Small intestine (tissue), 7 donors: ENCODE results near the gene HNRNPH1. TPM values are rescaled to one million over a fixed set of nuclear protein-coding genes. Genes with fewer than 3 reads are reported as not detected.
"Not testable (repeated sequence)": the region's sequence is repeated elsewhere in the genome, so short reads cannot be mapped to it uniquely, and the experiment has no call there.

ENCODE experiments used
- DNase-seq, 2 donors: peaks; one replicate each; pipeline versions ENCODE4 v3.0.0 to v3.0.0-alpha.2; 2013
- FAIRE-seq: peaks from 2 replicates; lab custom pipeline; 2012; peaks lifted over from hg19 to GRCh38; lab: Jason Lieb, UNC
- H3K27ac ChIP-seq, 3 donors: one replicate each; pipeline ENCODE4 v1.5.1; 2013; ENCODE audit warnings: low read length in 2 of 3, mild to moderate bottlenecking in 2 of 3, control low read depth in 1 of 3, inconsistent platforms in 1 of 3, low read depth in 1 of 3, moderate library complexity in 1 of 3
- H3K27me3 ChIP-seq, 3 donors: one replicate each; pipeline ENCODE4 v1.6.1; 2013; ENCODE audit warnings: low read length in 3 of 3, inconsistent platforms in 1 of 3; ENCODE audit not compliant: control insufficient read depth in 3 of 3, insufficient read depth in 3 of 3
- H3K36me3 ChIP-seq, 3 donors: one replicate each; pipeline ENCODE4 v1.6.1; 2013; ENCODE audit warnings: low read length in 3 of 3, inconsistent platforms in 1 of 3, low read depth in 1 of 3, mild to moderate bottlenecking in 1 of 3, moderate library complexity in 1 of 3; ENCODE audit not compliant: control insufficient read depth in 3 of 3, insufficient read depth in 2 of 3
- H3K4me1 ChIP-seq, 3 donors: one replicate each; pipeline ENCODE4 v1.6.1; 2013; ENCODE audit warnings: low read length in 2 of 3, inconsistent platforms in 1 of 3, low read depth in 1 of 3, mild to moderate bottlenecking in 1 of 3, moderate library complexity in 1 of 3; ENCODE audit not compliant: control insufficient read depth in 3 of 3, insufficient read depth in 2 of 3
- H3K4me3 ChIP-seq, 3 donors: one replicate each; pipeline ENCODE4 v1.5.1; 2013; ENCODE audit warnings: low read length in 3 of 3, control low read depth in 1 of 3, inconsistent platforms in 1 of 3, low read depth in 1 of 3, mild to moderate bottlenecking in 1 of 3, moderate library complexity in 1 of 3
- H3K9me3 ChIP-seq, 2 donors: one replicate each; pipeline ENCODE4 v1.6.1; 2013; ENCODE audit warnings: low read depth in 1 of 2, low read length in 1 of 2; ENCODE audit not compliant: control insufficient read depth in 2 of 2, insufficient read depth in 1 of 2
- WGBS, 3 donors: extraction: QIAGEN DNeasy Blood & Tissue Kit; methylation state at CpG; one replicate each; pipeline ENCODE4 v1.1.7; 2013; 5-methylcytosine and 5-hydroxymethylcytosine counted together
- polyA plus RNA-seq, 4 donors: library from polyadenylated mRNA; stranded (reverse) in 3 of 4; unstranded in 1 of 4; fragments of 200-250 nt in 3 of 4; fragments of 120-200 nt in 1 of 4; gene quantifications; one replicate each; pipeline versions ENCODE4 v1.2.1 to v1.2.3, GENCODE V29; 2013
- donor health status: healthy with polysubstance abuse.
- donor health status: control.
- donor health status: control.
- donor health status: Bipolar disorder and iron deficiency.
- donor health status: healthy.

Gene HNRNPH1
- polyA plus RNA-seq, 4 donors = 97.5 to 964 (median 183) TPM

DNA sequence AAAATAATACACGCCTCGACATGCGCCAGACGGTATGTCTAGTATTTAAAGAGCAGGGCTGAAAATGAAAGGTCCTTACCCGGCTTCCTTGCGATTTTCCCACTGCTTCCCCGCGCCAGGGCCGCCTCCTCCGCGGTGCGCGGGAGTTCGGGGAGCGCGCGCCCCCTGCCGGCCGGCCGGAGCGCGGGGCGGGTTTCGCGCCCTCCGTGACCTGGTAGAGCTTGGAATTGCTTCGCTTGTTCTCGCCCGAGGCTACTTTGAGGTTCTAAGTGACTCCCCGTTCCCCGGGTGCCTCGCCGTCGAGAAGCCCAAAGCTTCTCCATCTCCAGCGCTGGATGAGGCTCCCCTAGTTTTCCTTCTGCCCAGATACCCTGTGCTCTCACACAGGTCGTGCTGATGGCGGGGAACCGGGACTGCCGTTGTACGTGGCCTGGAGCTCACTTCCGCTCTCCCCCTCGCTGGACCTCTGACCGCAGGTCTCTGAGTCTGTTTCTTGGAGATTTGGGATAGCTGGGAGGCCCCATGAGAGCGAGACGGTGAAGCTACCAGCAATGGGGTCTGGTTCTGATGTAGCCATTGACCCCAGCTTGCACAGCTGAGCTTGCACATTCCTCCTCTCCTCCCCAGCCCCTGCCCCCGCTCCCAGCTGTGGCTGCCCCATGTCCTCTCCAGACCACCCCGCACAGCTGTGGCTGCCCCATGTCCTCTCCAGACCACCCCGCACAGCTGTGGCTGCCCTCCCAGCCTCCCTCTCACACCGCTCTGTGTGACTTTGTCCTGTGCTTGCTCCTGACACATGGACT lies 11.1 kb upstream of the HNRNPH1 start:
- not testable (repeated sequence) for H3K9me3 ChIP-seq, H3K27ac ChIP-seq, H3K27me3 ChIP-seq, DNase-seq, H3K36me3 ChIP-seq, H3K4me1 ChIP-seq, FAIRE-seq, H3K4me3 ChIP-seq
- 0 to 4% (median 3%) methylated on average over 5 to 9 of the region's 49 CpGs for WGBS, 3 donors

DNA sequence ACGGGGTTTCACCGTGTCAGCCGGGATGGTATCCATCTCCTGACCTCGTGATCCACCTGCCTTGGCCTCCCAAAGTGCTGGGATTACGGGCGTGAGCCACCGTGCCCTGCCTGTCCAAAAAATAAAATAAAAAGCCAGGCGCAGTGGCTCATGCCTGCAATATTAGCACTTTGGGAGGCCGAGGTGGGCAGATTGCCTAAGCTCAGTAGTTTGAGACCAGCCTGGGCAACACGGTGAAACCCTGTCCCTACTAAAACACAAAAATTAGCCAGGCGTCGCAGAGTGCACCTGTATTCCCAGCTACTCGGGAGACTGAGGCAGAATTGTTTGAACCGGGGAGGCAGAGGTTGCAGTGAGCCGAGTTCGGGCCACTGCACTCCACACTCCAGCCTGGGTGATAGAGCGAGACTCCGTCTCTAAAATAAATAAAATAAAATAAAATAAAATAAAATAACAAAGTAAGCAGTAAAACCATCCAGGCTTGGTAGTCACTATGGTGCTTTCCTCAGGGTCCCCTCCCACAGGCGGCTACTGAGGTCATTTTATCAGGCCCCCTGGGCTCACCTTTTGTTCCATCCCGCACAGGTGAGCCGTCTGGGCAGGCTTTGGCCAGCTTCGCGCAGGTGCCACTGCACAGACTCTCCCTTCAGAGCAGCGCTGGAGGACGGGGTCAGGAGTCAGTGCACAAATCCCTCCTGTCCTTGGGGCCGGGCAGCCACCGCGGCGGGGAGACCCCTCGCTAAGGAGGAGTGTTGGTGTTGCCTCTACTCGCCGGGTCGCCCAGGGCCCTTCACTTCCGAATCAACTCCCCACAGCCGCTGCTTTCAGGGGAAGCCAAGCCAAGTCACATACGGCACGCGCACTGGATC lies 10.3 kb upstream of the HNRNPH1 start:
- H3K36me3 ChIP-seq, H3K9me3 ChIP-seq, H3K27ac ChIP-seq, H3K27me3 ChIP-seq, FAIRE-seq, H3K4me1 ChIP-seq: not testable (repeated sequence)
- 16 to 63% (median 34%) methylated on average over 19 of the region's 38 CpGs for WGBS, 3 donors
- peak in 1 of 2 donors; percentile 7 for DNase-seq
- H3K4me3 ChIP-seq = peak overlapping the region in 2 of 3 donors; percentile 39 to 50

DNA sequence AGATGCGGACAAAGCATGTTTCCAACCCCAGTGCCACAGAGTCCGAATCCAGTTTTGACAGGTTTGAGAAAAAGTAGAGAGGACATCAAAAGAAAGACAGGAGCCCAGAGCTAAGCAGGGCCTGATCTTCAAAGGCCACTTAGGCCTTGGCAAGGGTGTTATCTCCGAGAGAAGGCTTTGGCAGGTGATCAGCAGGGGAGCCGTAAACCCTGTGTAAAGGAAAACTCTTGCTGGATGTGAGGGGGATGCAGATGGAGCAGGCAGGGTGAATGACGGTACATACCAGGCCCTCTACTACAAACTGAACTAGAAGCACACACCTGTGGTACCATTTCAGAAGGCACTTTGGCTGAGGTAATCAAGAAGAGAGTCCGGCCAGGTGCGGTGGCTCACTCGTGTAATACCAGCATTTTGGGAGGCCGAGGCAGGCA lies 1.4 kb upstream of the HNRNPH1 start:
- DNase-seq = peak in 1 of 2 donors; percentile 32
- Histone ChIP-seq H3K36me3 (peaks cover 7 to 10% (median 9%) of the 10 kb centered on the region in 3 donors), H3K4me3 (peak overlapping the region in 1 of 3 donors; percentile 100), H3K27ac (peak overlapping the region in 2 of 3 donors; percentile 97 to 98), H3K4me1 (peaks cover 0 to 16% (median 3%) of the 10 kb centered on the region in 3 donors), H3K27me3 (no peaks in the 10 kb centered on the region), H3K9me3 (no peaks in the 10 kb centered on the region)
- no peak for FAIRE-seq
- WGBS, 3 donors = 60 to 79% (median 67%) methylated on average over 9 of the region's 9 CpGs

- Histone ChIP-seq H3K4me3 (peak overlapping the region; percentile 55 to 100 (median 72)), H3K27ac (peak overlapping the region; percentile 95 to 98 (median 97)), H3K4me1 (peaks cover 0 to 18% (median 3%) of the 10 kb centered on the region in 3 donors), H3K27me3 (no peaks in the 10 kb centered on the region), H3K36me3 (peaks cover 7 to 12% (median 10%) of the 10 kb centered on the region in 3 donors), H3K9me3 (no peaks in the 10 kb centered on the region)
- DNase-seq (no peak), FAIRE-seq (no peak)
- WGBS, 3 donors = 7 to 12% (median 10%) methylated on average over 65 to 68 of the region's 68 CpGs
These were observed 653 bp upstream of the HNRNPH1 start for GRCh38 chr5:179623906-179624741.

GRCh38 chr5:179621551-179622214 lies 1.8 kb downstream of the HNRNPH1 start:
- Histone ChIP-seq H3K27me3 (no peaks in the 10 kb centered on the region), H3K4me3 (peak overlapping the region; percentile 52 to 100 (median 80)), H3K9me3 (no peaks in the 10 kb centered on the region), H3K36me3 (peaks cover 18 to 24% (median 21%) of the 10 kb centered on the region in 3 donors), H3K4me1 (peaks cover 0 to 22% (median 3%) of the 10 kb centered on the region in 3 donors), H3K27ac (peak overlapping the region; percentile 41 to 54 (median 52))
- DNase-seq (no peak), FAIRE-seq (no peak)
- 1 to 3% (median 2%) methylated on average over 11 of the region's 11 CpGs for WGBS, 3 donors

DNA sequence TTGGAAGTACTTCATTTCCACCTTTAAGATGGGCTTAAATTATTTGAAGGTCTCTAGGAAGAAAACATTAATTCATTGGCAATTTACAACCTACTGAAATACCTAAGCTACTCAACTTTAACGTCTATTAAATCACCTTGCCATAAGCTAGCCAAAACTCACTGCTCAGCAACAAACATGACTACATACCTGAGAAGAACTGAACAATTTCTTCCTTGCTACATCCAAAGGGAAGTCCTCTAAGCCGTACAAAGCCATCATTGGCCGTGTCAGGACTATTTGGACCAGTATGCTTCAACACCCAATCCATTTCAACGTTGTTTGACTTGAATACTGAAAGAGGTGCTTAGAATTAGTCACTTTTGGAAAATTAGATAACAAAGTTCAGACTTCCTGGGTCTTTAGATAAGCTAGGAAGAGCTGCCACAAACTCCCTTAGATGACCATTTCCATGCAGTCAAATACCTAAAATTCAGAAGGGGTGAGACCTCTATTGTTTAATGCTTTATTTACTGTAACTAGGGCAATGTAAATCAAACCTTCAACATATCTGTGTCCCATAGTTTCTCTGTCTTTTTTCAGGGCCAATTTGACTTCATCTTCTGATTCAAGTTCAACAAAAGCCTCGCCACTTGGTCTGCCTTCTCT lies 2.6 kb downstream of the HNRNPH1 start:
- Histone ChIP-seq H3K36me3 (peaks cover 21 to 30% (median 25%) of the 10 kb centered on the region in 3 donors), H3K4me3 (peak overlapping the region in 2 of 3 donors; percentile 80 to 100), H3K4me1 (peaks cover 0 to 22% (median 3%) of the 10 kb centered on the region in 3 donors), H3K9me3 (no peaks in the 10 kb centered on the region), H3K27ac (peak overlapping the region in 1 of 3 donors; percentile 8), H3K27me3 (no peaks in the 10 kb centered on the region)
- DNase-seq (no peak), FAIRE-seq (no peak)
- WGBS, 3 donors = 0 to 6% (median 4%) methylated on average over 5 of the region's 5 CpGs

DNA sequence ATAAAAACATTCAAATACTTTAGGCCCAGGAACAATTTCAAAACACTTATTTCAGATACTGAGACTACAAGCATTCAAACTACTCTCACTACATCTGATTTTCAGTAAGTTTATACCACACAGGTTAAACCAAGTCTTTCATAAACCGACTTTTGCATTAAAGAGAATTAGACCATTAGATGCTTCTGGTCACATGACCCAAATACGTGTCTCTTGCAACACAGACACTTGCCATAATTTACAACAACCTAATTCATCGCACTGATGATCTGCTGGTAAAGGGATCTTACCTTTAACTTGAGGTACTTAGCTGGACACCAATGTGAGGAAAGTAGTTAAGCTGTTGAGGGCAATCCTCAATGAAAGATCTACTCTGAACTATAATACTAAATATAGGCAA lies 3.2 kb downstream of the HNRNPH1 start:
- Histone ChIP-seq H3K4me1 (peaks cover 0 to 22% (median 3%) of the 10 kb centered on the region in 3 donors), H3K36me3 (peaks cover 23 to 32% (median 26%) of the 10 kb centered on the region in 3 donors), H3K27me3 (no peaks in the 10 kb centered on the region), H3K4me3 (peak overlapping the region in 2 of 3 donors; percentile 80 to 100), H3K27ac (no peak overlapping the region), H3K9me3 (no peaks in the 10 kb centered on the region)
- WGBS, 3 donors = 0 to 3% (median 1%) methylated on average over 3 of the region's 3 CpGs
- peak in 1 of 2 donors; percentile 43 for DNase-seq
- FAIRE-seq = no peak
